GM23338 (cell line): ENCODE data around the gene SCG5.

Source experiments
- CREB1 ChIP-seq: fragments of 250-450 bp; sonication (Bioruptor Pico); IDR thresholded peaks from 2 replicates; pipeline ENCODE4 v1.5.0; 2020; ENCODE audit warnings: low read depth, mild to moderate bottlenecking, moderate library complexity
- CTCF ChIP-seq, 2 experiments: fragments of 200-600 bp in 1 of 2; sonication (generic) in 1 of 2; conservative IDR thresholded peaks; 2 replicates each; pipeline versions ENCODE4 v1.5.1 to v1.6.1; 2016 to 2017; ENCODE audit warnings: antibody characterized with exemption in 2 of 2, low read depth in 2 of 2, mild to moderate bottlenecking in 2 of 2, moderate library complexity in 1 of 2
- ETS1 ChIP-seq: IDR thresholded peaks from 2 replicates; pipeline ENCODE4 v1.6.1; 2016; ENCODE audit warnings: antibody characterized with exemption
- EZH2 ChIP-seq: fragments of 200-600 bp; sonication (generic); IDR thresholded peaks from one replicate; pipeline ENCODE4 v1.8.0; 2017; ENCODE audit warnings: antibody characterized with exemption, mild to moderate bottlenecking, low read depth; ENCODE audit not compliant: unreplicated experiment
- EZH2phosphoT487 ChIP-seq: fragments of 200-600 bp; sonication (generic); IDR thresholded peaks from one replicate; pipeline ENCODE4 v1.8.1; 2018; ENCODE audit warnings: antibody characterized with exemption; ENCODE audit not compliant: unreplicated experiment

- TF ChIP-seq CTCF (conservative IDR thresholded peaks at IDR 0.05; ENCODE audit: low read depth in 2 of 2) (no peak), CREB1 (CRISPR knock-in tag) (peak; percentile 80), EZH2 (no peak), ETS1 (no peak), EZH2phosphoT487 (no peak)
These were observed 27.4 kb downstream of the SCG5 start for GRCh38 chr15:32668942-32669341.
